Osteoblast (primary cell): ENCODE results near the gene COQ10A. TPM values are rescaled to one million over a fixed set of nuclear protein-coding genes. Genes with fewer than 3 reads are reported as not detected.

ENCODE experiments used
- DNase-seq: peaks from one replicate; pipeline ENCODE4 v3.0.0; 2011; ENCODE audit warnings: low spot score, mixed read lengths; ENCODE audit not compliant: insufficient read length; ENCODE audit errors: missing footprints
- H2AFZ ChIP-seq: 2 replicates; pipeline ENCODE4 v1.6.0; 2011; ENCODE audit warnings: mild to moderate bottlenecking, low read length
- H3K27ac ChIP-seq: 2 replicates; pipeline ENCODE4 v1.5.1; 2011; ENCODE audit warnings: mild to moderate bottlenecking, low read depth, low read length, moderate library complexity
- H3K27me3 ChIP-seq: 2 replicates; pipeline ENCODE4 v1.6.0; 2012; ENCODE audit warnings: mild to moderate bottlenecking, control low read depth, inconsistent platforms, low read length, moderate library complexity; ENCODE audit not compliant: insufficient read depth
- H3K36me3 ChIP-seq: 2 replicates; pipeline ENCODE4 v1.5.1; 2011; ENCODE audit warnings: mild to moderate bottlenecking, low read length, control low read depth, moderate library complexity; ENCODE audit not compliant: insufficient read depth
- H3K4me1 ChIP-seq: 2 replicates; pipeline ENCODE4 v1.5.1; 2011; ENCODE audit warnings: mild to moderate bottlenecking, low read length, control low read depth, moderate library complexity; ENCODE audit not compliant: insufficient read depth
- H3K4me2 ChIP-seq: 2 replicates; pipeline ENCODE4 v1.6.0; 2011; ENCODE audit warnings: mild to moderate bottlenecking, low read length; ENCODE audit not compliant: insufficient read depth
- H3K4me3 ChIP-seq: fragments of 200-600 bp; sonication (generic); 3 replicates; pipeline ENCODE4 v1.5.1; 2012; ENCODE audit warnings: mild to moderate bottlenecking, low read length, inconsistent platforms; ENCODE audit not compliant: insufficient read depth
- H3K79me2 ChIP-seq: 2 replicates; pipeline ENCODE4 v1.6.0; 2012; ENCODE audit warnings: mild to moderate bottlenecking, low read length, control low read depth, inconsistent platforms; ENCODE audit not compliant: insufficient read depth
- H3K9me3 ChIP-seq: 2 replicates; pipeline ENCODE4 v1.5.1; 2011; ENCODE audit warnings: low read depth, low read length, control low read depth
- H4K20me1 ChIP-seq: 2 replicates; pipeline ENCODE4 v1.6.0; 2012; ENCODE audit warnings: mild to moderate bottlenecking, low read length, control low read depth; ENCODE audit not compliant: insufficient read depth
- total RNA-seq: library from RNA; depleted of rRNA; stranded (reverse); fragments of >200 nt; gene quantifications from 2 replicates; pipeline ENCODE4 v1.2.3, GENCODE V29; 2012
- TF ChIP-seq, protein P1 (sequence below): IDR thresholded peaks from 2 replicates; pipeline ENCODE4 v1.5.1; 2011; ENCODE audit warnings: mild to moderate bottlenecking, low read depth, low read length, moderate library complexity; ENCODE audit errors: extremely low read depth

Gene COQ10A
- total RNA-seq, 1 donor = 10.1 TPM

- peak; percentile 52 for DNase-seq
- TF ChIP-seq, protein P1, sequence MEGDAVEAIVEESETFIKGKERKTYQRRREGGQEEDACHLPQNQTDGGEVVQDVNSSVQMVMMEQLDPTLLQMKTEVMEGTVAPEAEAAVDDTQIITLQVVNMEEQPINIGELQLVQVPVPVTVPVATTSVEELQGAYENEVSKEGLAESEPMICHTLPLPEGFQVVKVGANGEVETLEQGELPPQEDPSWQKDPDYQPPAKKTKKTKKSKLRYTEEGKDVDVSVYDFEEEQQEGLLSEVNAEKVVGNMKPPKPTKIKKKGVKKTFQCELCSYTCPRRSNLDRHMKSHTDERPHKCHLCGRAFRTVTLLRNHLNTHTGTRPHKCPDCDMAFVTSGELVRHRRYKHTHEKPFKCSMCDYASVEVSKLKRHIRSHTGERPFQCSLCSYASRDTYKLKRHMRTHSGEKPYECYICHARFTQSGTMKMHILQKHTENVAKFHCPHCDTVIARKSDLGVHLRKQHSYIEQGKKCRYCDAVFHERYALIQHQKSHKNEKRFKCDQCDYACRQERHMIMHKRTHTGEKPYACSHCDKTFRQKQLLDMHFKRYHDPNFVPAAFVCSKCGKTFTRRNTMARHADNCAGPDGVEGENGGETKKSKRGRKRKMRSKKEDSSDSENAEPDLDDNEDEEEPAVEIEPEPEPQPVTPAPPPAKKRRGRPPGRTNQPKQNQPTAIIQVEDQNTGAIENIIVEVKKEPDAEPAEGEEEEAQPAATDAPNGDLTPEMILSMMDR = no peak
- H3K4me1 ChIP-seq = peaks cover 7% of the 10 kb centered on the region
- H2AFZ ChIP-seq = no peak overlapping the region
- H3K36me3 ChIP-seq = peaks cover 91% of the 10 kb centered on the region
- no peak overlapping the region for H3K4me3 ChIP-seq
- H3K27me3 ChIP-seq = no peaks in the 10 kb centered on the region
- no peak overlapping the region for H3K27ac ChIP-seq
- H4K20me1 ChIP-seq = peaks cover 55% of the 10 kb centered on the region
- peaks cover 13% of the 10 kb centered on the region for H3K79me2 ChIP-seq
- H3K4me2 ChIP-seq = no peak overlapping the region
- H3K9me3 ChIP-seq = no peaks in the 10 kb centered on the region
Observed at GRCh38 chr12:56244494-56244893, 22.2 kb upstream of the COQ10A start.

DNA sequence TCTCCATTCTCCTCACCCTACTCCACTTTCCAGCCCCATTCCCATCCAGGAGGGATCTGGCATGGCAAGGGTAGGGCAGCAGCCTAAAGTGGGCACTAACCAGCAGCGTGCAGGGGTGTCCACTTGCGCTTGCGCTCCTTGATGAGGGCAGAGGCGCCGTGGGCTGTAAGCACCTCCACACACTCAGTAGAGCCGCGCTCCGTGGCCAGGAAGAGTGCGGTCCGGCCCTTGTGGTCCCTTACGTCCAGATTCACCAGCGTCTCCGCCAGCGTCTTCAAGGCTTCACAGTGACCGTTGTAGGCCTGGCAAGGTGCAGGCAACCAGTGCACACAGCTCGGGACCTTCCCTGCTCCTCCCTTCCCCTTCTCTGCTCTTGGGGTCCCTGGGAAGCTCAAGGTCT is 18.8 kb upstream of the COQ10A start:
- no peak for DNase-seq
- H4K20me1 ChIP-seq = peaks cover 46% of the 10 kb centered on the region
- no peak overlapping the region for H3K27ac ChIP-seq
- TF ChIP-seq, protein P1 = no peak
- no peak overlapping the region for H3K4me2 ChIP-seq
- peaks cover 26% of the 10 kb centered on the region for H3K79me2 ChIP-seq
- peaks cover 90% of the 10 kb centered on the region for H3K36me3 ChIP-seq
- no peak overlapping the region for H2AFZ ChIP-seq
- H3K9me3 ChIP-seq = no peaks in the 10 kb centered on the region
- peaks cover 7% of the 10 kb centered on the region for H3K4me1 ChIP-seq
- no peaks in the 10 kb centered on the region for H3K27me3 ChIP-seq
- H3K4me3 ChIP-seq = no peak overlapping the region

DNA sequence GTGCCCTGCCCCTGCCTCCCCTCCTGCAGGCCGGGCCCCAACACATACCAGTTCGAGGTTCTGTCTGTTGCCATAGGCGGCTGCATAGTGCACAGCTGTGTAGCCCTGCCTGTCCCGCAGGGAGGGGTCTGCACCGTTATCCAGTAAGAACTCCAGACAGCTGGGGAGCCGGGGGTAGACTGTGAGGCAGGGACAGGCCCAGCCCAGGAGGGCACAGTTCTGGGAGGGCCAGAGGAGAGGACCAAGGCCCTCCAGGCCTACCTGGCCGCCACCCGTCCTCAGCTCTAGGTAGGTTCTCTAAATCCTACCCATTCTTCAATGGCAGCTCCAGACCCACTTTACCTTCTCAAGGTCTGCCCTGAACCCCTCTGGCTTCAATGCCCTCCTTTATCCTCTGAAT is 18.0 kb upstream of the COQ10A start:
- H3K36me3 ChIP-seq = peaks cover 90% of the 10 kb centered on the region

GRCh38 chr12:56252649-56253048 is 14.1 kb upstream of the COQ10A start:
- no peak overlapping the region for H3K27ac ChIP-seq
- no peak overlapping the region for H2AFZ ChIP-seq
- H4K20me1 ChIP-seq = peaks cover 65% of the 10 kb centered on the region
- TF ChIP-seq, protein P1 = no peak
- H3K79me2 ChIP-seq = peaks cover 70% of the 10 kb centered on the region
- no peak overlapping the region for H3K4me2 ChIP-seq
- no peaks in the 10 kb centered on the region for H3K27me3 ChIP-seq
- peaks cover 85% of the 10 kb centered on the region for H3K36me3 ChIP-seq
- H3K9me3 ChIP-seq = no peaks in the 10 kb centered on the region
- DNase-seq = peak; percentile 50
- no peak overlapping the region for H3K4me3 ChIP-seq
- H3K4me1 ChIP-seq = peaks cover 18% of the 10 kb centered on the region

More for the DNA sequence above, 18.0 kb upstream of the COQ10A start:
- peak; percentile 41 for DNase-seq
- Histone ChIP-seq H4K20me1 (peaks cover 47% of the 10 kb centered on the region), H3K79me2 (peaks cover 34% of the 10 kb centered on the region), H3K27ac (no peak overlapping the region), H2AFZ (no peak overlapping the region), H3K4me3 (no peak overlapping the region), H3K27me3 (no peaks in the 10 kb centered on the region), H3K4me1 (peaks cover 6% of the 10 kb centered on the region), H3K9me3 (no peaks in the 10 kb centered on the region), H3K4me2 (no peak overlapping the region)
- TF ChIP-seq, protein P1 = no peak
